NCI-H2029 (cell line): ENCODE results near the gene LAMTOR4.

Experiments used
- DNase-seq: peaks from one replicate; lab custom pipeline; 2025; lab: John Stamatoyannopoulos, UW

Gene LAMTOR4

DNA sequence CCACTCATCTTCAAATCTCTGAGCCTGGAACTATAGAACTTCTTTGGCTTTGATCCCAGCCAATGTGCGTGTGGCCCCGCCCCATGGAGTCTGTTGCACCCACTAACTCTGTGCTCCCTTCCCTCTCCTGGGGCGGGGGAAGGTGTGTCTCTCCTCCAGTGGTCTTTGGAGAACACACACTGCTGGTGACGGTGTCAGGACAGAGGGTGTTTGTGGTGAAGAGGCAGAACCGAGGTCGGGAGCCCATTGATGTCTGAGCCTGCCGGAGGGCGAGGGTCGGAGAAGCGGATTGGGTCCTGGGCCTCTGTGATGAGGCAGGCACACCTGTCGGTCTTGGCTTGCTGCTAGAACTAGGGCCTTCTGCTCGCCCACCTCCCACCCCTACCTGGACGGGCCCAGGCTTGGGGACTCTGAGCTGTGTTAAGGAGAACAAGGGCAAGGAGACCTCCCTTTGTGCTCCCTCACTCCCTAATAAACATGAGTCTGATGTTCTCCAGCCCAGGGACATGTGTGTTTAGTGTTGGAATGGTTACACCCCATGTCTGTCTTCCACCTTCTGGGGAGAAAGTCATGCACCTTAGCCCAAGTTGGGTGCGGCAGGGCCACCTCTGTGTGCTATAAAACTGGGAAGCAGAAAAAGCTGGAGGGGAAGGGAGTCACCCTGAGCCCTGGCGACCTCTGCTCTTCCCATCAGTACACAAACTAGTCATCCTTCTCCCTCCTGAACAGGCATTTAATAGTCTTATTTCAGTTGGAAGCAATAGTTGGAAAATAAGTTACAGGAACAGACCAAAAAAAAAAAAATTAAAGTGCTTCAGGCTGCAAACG lies 5.2 kb downstream of the LAMTOR4 start:
- no peak for DNase-seq

DNA sequence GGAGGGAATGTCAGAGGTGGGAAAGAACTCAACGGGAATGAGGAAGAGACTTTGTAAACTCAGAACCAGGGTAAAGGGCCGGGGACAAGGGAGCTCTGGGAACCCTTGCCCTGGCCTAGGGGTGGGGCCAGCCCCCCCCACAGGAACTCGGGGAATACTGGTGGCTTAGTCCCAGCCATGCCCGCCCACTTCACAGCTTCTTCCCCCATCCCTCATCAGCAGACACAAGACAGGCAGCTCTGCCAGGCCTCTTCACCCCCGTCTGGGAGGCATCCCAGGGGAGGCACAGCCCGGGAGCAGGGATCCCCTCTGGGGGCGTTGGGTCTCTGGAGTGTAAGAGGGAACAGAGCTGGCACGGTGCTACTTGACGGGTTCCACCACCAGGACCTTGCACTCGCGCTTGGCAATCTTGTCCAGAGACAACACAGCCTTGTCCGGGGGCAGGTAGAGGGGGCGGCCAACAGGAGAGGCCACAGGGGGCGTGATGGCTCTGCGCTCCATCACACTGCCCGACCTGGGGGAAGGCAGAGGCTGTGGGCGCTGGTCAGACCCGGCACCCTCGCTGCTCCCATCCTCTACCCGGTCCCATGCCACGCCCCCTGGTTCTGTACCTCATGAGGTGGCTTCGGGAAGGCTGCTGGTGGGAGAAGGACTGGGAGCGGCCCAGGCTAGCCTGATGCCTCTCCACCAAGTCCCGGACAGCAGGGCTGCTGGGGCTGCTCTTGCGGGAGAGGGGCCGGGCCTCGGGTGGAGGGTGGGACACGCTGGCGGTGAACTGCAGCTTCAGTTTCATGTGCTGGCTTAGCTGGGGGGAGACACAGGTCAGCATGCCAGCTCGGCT lies 6.2 kb downstream of the LAMTOR4 start:
- no peak for DNase-seq

DNA sequence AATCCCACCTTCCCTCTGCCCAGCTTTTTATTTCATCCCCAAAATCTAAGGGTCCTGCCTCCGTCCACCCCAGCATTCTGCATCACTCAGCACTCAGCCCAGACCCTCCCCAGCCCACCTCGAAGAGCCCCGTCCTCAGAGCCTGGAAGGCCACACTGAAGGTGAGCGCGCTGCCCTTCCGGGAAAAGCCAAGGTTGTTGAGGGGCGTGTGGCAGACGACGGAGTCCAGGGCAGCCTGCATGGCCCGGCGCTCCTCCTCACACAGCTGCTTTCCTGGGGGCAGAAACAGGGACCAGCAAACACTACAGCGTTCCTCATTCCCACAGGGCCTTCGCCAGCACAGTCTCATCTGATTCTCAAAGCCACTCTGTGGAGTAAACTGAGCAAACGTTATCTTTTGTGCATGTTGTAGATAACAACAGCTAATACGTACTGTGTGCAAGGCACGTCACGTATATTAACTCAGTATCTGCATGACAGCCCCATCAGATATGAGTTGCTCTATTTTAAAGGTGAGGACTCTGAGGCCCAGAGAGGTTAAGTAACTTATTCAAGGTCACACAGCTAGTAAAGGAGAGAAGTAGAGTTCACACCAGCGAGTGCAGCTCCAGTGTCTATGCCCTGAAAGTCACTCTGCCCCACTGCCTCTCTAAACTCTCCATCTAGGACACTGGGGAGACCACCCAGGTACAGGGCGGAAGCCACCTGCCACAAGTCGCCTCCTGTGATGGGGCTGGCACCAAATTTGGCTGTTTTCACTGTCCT lies 7.0 kb downstream of the LAMTOR4 start:
- DNase-seq = no peak

DNA sequence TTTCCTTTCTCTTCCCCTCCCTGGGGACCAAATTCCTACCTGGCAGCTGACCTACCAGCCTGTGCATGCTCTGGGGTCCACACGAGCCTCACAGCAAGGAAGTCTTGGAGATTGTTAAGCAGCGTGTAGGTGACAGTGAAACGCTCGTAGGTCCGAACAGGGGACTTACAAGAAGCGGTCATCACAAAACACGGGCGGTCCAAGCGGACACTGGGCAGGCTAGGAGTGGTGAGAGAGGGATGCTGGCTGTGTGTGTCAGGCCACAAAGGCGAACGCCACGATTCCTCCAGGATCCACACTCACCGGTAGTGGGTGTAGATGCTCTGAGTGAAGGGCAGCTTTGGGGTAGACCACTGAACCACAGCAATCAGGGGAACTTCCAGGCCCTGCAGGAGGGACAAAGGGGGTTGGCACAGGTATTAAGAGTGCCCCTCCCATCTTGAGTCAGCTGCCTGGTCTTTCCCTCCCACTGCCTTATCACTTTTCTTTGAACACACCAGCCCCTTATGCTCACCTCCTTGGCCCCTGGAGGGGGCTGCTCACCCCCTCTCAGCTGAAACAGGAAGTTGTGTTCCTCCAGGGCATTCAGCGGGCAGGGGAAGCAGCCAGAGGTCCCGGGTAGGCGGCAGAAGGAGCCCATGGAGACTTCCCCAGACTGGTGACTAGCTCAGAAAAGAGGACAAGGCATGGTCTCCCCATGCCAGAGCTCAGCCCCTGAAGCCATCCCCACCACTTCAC lies 7.8 kb downstream of the LAMTOR4 start:
- no peak for DNase-seq

DNA sequence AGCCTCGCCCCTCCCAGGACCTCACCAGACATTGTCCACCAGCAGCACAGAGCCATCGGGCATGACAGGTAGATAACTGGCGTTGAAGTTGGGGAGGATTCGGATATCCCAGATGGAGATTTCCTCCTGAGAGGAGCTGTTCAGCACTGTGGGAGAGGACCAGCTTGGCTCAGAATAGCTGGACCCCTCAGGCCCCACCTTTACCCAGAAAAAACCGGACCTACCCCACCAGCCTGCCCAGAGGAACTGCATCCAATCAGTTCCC lies 8.3 kb downstream of the LAMTOR4 start:
- no peak for DNase-seq

DNA sequence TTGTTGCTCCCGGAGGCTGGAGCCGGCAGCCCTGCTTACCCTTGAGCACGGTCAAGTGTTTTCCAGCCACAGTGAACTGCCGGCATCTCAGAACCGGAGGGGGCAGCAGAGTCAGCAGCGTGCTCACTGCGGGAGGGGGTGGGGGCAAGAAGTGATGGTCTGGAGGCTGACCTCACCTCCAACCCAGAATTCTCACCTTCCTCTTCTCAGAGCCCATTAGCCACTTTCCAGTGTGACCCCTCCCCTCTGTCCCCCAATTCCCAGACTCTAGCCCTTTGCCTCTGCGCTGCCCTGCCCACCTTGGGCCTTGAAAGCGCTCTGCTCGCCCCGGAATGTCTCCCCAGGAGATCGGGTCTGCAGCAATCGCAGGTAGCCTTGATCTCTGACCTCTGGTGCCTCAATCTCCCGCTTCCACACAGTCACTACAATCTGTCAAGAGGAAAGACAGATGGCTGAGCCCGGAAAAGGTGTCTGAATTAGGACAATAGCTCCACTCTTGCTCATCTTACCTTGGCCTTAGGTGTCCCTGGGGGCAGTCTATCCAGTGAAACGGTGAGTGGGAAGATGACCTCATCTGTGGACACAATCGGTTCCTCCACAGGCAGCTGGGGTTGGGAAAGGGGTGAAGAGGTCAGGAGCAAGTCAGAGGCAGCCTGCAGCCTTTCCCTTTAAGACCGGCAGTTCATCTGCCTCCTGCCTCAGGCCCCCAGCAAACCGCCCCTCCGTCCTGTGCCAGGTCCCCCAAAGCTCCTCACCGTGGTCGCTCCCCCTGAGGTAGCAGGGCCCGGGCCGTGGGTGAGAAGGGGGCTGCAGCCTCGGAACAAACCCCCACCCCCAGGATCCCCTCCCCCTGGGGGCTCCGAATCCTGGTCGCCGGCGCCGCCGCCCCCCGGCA lies 8.9 kb downstream of the LAMTOR4 start:
- DNase-seq = no peak

DNA sequence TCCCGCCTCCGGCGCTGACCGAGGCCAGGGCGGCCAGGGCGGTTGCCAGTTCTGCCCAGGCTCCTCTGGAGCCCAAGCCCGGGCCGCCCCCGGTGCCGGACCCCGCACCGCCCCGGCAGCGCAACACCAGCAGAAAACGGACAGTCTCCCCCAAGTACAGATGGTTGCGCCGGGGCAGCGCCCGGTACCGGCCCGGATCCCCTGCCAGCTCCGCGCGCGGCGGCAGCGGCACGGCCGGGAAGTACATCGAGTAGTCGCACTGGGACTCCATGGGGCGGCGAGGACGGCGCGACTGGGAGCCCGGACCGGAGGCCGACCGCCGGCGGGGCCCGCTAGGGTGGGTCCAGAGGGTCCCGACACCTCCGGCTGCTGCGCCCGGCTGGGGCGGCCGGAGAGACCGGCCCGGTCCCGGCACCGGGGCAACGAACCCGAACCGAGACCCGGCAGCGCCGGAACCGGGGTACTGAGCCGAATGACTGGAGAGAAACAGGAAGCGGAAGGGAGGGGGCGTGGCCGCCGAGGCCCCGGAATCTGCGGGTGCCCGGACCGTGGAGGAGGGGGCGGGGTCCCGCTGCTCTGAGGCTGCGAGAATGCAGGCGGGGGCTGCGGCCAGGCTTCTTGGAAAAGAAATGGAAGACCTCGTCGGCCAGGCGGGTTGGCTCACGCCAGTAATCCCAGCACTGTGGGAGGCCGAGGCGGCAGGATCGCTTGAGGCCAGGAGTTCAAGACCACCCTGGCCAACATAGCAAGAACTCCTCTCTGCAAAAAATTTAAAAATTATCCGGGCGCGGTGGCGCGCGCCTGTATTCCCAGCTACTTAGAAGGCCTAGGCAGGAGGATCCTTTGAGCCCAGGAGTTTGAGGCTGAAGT lies 9.7 kb downstream of the LAMTOR4 start, which contains the start of gene TRAPPC14:
Gene TRAPPC14 (minus strand): TSS at position 495 of the 870 bp plus-strand sequence. CDS start 224 bp downstream, at position 271.
- DNase-seq = peak; percentile 73

DNA sequence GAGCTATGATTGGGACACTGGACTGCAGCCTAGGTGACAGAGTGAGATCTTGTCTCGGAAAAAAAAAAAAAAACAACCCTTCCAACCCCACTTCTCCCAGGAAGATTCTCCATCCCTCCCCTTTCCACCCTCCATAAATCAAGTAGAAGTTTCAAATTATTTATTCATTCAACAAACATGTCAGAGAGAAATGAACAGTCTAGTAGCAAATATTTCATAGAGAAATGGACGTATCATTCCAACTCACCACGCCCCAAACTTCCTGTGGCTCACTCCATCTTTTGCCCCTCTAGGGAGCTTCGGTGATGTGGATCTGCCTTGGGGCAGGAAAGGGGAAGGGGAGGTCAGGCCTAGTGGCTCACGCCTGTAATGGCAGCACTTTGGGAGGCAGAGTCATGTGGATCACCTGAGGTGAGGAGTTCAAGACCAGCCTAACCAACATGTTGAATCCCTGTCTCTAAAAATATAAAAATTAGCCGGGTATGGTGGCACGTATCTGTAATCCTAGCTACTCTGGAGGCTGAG lies 10.4 kb downstream of the LAMTOR4 start:
- DNase-seq = no peak

DNA sequence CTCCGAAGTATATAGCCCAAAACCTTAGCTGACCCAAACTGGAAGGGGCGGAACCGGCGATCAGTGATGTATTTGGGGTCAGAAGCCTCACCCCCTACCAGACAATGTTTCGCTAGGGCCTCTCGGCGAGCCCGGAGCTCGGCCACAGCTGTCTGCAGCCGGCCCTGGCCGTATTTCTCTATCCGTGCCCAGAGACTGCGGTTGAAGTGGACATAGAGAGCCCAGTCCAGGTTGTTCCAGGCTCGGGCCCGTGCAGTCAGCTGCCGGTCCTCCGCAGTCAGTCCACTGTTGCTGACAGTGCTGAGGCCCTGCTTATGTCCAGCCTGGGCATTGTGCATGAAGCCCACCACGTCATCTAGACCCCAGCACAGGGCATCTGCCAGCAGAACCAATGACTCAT lies 11.3 kb downstream of the LAMTOR4 start:
- no peak for DNase-seq

DNA sequence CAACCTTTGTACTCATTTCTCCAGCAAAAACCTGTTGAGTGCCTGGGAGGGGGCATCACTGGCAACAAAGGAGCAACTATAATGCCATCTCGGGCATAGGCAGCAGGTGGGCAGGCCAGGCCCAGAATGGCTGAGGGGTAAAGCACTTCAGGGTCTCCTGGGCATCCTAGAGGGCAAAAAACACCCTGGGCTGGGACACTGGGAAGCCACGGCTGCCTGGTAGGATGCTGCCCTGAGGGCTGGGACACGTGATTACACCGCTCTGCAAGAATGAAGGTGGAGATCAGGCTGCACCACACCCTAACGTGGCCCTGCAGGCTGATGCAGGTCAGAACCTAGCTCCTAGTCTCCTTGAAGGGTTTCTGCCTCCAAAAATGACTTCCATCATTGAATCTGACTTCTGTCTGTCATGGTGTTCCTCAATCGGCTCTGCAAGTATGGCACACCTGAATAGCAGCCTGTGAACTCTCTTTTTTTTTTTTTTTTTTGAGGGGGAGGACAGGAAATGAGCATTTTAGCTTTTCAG lies 14.4 kb downstream of the LAMTOR4 start:
- no peak for DNase-seq

DNA sequence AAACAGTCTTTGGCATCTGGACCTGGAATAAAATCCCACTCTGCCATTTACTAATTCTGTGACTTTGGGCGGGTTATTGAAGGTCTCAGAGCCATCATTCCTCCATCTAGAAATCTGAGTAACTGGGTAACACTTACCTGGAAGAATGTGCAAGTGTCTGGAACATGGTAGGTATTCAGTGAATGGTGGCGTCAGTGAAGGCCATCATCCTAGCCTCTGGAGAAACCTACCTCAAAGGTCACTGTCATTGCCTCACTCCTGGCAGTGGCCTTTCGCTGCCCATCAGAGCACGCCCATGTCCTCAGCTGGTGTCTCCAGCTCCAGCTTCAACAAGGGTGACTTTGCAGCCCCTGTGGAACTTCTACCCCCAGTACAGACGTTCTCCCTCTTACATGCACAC lies 15.2 kb downstream of the LAMTOR4 start:
- no peak for DNase-seq

DNA sequence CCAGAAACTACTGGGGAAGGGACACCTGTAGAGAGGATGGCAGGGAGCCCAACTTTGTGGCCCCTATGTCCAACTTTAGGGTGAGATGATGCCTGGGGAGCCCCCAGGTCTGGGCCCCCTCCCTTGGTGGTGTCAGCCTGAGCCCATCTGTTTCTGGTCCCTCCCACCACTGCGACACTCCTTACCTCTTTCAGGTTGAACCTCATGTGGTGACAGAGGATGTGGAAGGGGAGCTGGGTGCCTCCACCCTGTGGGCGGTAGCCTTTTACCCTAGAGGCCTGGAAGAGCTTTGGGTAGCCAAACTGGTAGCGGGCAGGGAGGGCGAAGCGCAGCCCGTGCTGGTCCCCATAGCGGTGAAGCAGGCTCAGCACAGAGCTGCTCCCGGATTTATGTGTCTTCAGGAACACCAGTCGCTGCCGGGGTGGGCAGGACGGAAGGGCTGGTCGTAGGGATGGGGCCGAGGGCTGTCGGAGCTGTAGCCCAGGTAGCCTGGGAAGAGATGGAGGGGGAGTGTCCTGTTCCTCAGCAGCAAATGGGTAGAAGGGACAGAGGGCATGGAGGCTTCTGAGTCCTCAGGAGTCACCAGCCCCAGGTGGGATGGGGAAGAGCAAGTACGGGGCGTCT lies 17.7 kb downstream of the LAMTOR4 start:
- DNase-seq = no peak

DNA sequence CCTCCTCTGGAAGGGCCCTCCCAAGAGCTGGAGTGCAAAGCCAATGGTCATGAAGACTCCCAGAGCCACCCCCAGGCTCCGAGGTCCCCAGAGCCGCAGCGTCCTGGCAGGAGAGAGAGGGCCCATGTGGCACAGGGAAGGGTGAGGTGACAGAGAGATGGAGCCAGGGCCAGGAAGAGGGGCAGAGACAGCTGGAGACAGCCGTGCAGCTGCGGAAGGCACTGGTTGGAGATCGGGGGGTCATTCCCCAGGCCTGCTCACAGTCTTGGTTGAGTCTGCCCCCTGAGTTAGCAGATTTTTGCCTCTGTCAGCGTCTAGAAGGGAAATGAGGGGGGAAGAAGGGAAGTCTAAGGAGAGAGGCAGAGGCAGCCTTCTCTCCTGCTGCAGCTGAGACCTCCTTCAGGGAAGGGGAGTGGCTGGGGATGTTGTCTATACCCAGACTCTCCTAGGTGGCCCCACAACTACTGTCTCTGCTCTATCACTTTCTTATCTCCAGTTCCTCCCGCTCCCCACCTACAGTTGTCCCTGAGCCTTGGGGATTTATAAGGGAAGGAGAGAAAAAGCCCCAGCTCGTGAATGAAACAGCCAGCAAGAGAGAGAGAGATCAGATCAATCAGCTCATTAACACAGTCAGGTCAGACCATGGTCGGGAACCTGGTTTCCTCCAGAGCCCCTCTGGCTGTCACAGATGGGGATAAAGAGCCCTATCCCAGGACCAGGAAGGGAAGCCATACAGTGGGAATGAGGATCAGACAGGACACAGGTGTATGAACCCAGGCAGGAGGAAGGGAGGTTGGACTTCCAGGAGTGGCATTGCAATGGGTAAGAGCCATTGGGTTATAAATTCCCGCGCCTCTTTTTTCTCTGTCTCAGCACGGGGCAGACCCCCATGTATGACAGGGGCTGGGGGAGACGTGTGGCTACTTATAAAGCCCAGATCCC lies 18.5 kb downstream of the LAMTOR4 start:
- no peak for DNase-seq

DNA sequence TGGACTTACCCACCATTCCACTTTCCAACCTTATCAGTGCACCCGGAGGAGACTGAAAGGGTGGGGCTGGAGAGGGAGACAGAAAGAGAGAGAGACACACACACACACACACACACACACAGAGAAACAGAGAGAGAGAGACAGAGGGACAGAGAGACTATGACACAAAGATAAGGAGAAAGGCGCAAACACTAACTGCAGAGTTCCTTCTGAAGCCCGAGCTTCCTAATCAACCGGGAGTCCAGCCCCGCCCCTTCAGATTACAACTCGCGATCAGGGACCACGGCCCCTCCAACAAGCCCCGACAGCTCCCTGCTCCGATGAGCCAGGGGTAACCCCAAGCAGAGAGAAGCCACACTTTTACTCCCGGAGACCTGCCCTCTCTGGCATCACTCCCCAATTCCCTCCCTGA lies 19.2 kb downstream of the LAMTOR4 start:
- DNase-seq = no peak

DNA sequence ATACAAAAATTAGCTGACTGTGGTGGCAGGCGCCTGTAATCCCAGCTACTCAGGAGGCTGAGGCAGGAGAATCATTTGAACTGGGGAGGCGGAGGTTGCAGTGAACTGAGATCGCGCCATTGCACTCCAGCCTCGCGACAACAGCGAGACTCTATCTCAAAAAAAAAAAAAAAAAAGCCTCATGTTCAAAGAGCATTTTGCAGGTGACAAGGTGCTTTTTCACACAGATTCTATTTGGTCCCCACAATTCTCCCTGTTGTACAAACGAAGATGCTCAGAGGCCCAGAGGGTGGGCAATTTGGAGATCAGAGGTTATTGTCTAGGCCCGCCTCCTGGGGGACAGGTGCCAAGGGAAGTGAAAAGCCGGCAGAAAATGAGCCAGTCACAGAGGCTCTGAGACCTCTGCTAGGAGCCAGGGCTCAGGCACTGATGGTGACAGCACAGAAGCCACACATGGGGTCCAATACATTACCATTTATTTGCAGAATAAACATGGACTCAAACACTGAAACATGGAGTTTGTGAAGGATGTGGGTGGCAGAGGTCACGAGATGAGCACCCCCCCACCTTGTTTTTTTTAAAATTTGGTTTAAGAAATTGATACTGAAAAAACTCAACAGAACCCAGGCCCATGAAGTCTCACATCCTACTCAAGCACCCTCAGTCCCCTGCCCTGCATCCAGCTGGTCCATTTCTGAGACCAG lies 20.6 kb downstream of the LAMTOR4 start:
- no peak for DNase-seq

DNA sequence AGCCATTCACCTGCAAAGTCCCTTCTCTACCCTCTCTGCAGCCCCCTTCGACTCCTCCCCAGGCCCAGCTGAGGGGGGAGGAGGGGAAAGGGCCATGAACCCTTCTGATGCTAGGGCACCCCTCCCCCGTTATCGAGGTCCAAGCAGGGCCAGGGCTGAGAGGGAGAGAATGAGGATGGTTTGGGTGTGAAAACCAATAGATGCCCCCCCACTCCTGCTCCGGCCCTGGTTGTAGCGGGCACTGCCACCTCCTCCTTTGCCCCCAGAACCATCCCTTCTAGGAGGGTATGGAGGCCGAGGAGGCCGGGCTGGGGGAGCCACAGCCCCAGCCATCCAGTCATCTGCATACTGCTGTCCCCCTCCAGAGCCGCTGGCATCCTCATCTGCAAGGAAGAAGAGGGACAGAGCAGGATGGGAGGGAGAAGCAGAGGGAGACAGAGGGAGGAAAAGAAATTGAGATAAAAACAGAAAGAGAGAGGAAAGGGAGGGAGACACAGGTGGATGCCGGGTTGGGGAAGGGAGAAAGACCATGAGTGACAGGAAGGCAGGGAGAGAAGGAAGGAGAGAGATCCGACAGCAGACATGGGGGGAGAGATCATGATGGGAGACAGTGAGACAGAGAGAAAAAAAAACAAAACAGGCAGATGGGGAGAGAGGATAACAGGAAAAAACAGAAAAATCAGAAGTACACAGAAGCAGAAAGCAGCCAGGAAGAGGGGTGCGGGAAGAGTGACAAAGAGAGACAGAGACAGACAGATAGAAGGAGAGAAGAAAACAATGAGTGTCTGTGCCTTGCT lies 21.6 kb downstream of the LAMTOR4 start:
- no peak for DNase-seq
